Endothelial cell of umbilical vein (primary cell): ENCODE data around the gene NEMP1.

ENCODE experiments used
- CTCF ChIP-seq, 2 donors: IDR thresholded peaks; 1 replicate in 1 of 2; 2 replicates in 1 of 2; pipeline ENCODE4 v1.5.1; 2011; ENCODE audit warnings: low read length in 2 of 2, mild to moderate bottlenecking in 2 of 2, moderate library complexity in 2 of 2, control low read depth in 1 of 2, inconsistent platforms in 1 of 2, low read depth in 1 of 2; ENCODE audit not compliant: insufficient read depth in 1 of 2; ENCODE audit errors: extremely low read depth in 1 of 2
- JUN ChIP-seq: IDR thresholded peaks from 2 replicates; pipeline ENCODE4 v1.6.1; 2011; ENCODE audit warnings: borderline replicate concordance, low read depth; ENCODE audit not compliant: insufficient read length, insufficient read depth
- POLR2A ChIP-seq: IDR thresholded peaks from 2 replicates; pipeline ENCODE4 v1.6.1; 2012; ENCODE audit warnings: low read depth, mild to moderate bottlenecking, control low read depth, low read length
- POLR2AphosphoS5 ChIP-seq: IDR thresholded peaks from 2 replicates; pipeline ENCODE4 v1.6.1; 2012; ENCODE audit warnings: low read depth, mild to moderate bottlenecking, control low read depth, low read length, moderate library complexity; ENCODE audit not compliant: insufficient read depth

GRCh38 chr12:57049890-57050289 lies 28.7 kb downstream of the NEMP1 start, which contains the start of gene MYO1A:
- TF ChIP-seq POLR2AphosphoS5: no peak
- no peak for TF ChIP-seq CTCF (IDR thresholded peaks at IDR 0.05; ENCODE audit: extremely low read depth in 1 of 2, insufficient read depth in 1 of 2, low read depth in 1 of 2, low read length in 2 of 2)
- TF ChIP-seq POLR2A: no peak
- no peak for TF ChIP-seq JUN
